PFSK-1 (cell line): Measurements from ENCODE around the gene IGF1R.

Source experiments
- FOXP2 ChIP-seq: optimal IDR thresholded peaks from 2 replicates; pipeline ENCODE3; 2011; ENCODE audit warnings: borderline replicate concordance, control low read depth, inconsistent platforms; ENCODE audit not compliant: insufficient read depth; ENCODE audit errors: extremely low read length, extremely low read depth
- POLR2AphosphoS5 ChIP-seq: IDR thresholded peaks from 2 replicates; pipeline ENCODE4 v1.6.1; 2012; ENCODE audit warnings: low read depth, mild to moderate bottlenecking, control low read depth, low read length, moderate library complexity
- SIN3A ChIP-seq: IDR thresholded peaks from 2 replicates; pipeline ENCODE4 v1.6.1; 2012; ENCODE audit warnings: mild to moderate bottlenecking, low read length, moderate library complexity, borderline replicate concordance; ENCODE audit not compliant: insufficient read depth
- TAF1 ChIP-seq: IDR thresholded peaks from 2 replicates; pipeline ENCODE4 v1.6.1; 2012; ENCODE audit warnings: low read length, control low read depth, borderline replicate concordance; ENCODE audit not compliant: insufficient read depth
- TF ChIP-seq, protein P1 (sequence below), 2 experiments: IDR thresholded peaks; 2 replicates each; pipeline versions ENCODE4 v1.6.1 to v1.8.0; 2011 to 2012; ENCODE audit warnings: low read depth in 2 of 2, low read length in 2 of 2, control low read depth in 1 of 2, inconsistent platforms in 1 of 2, mild to moderate bottlenecking in 1 of 2, moderate library complexity in 1 of 2; ENCODE audit not compliant: insufficient read depth in 1 of 2

DNA sequence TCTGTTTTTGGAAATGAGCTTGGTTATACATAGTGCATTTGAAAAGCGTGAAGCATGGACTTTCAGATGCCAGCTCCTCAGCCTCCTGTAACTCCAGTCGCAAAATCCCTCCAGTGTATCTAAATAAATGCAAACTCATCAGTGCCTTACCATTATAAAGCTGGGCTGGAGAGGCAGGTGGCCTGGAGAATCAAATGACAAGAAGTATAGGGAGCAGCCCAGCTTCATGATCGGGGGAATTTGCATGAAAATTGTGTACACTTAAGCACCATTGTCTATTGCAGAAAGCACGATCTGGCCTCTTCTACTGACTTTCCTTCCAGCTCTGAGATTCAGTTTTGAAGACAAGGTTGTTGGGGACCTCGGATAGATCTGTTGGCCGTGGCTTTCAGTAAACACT is 71.7 kb downstream of the IGF1R start:
- TF ChIP-seq, protein P1, sequence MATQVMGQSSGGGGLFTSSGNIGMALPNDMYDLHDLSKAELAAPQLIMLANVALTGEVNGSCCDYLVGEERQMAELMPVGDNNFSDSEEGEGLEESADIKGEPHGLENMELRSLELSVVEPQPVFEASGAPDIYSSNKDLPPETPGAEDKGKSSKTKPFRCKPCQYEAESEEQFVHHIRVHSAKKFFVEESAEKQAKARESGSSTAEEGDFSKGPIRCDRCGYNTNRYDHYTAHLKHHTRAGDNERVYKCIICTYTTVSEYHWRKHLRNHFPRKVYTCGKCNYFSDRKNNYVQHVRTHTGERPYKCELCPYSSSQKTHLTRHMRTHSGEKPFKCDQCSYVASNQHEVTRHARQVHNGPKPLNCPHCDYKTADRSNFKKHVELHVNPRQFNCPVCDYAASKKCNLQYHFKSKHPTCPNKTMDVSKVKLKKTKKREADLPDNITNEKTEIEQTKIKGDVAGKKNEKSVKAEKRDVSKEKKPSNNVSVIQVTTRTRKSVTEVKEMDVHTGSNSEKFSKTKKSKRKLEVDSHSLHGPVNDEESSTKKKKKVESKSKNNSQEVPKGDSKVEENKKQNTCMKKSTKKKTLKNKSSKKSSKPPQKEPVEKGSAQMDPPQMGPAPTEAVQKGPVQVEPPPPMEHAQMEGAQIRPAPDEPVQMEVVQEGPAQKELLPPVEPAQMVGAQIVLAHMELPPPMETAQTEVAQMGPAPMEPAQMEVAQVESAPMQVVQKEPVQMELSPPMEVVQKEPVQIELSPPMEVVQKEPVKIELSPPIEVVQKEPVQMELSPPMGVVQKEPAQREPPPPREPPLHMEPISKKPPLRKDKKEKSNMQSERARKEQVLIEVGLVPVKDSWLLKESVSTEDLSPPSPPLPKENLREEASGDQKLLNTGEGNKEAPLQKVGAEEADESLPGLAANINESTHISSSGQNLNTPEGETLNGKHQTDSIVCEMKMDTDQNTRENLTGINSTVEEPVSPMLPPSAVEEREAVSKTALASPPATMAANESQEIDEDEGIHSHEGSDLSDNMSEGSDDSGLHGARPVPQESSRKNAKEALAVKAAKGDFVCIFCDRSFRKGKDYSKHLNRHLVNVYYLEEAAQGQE (IDR thresholded peaks at IDR 0.05; ENCODE audit: insufficient read depth in 1 of 2, low read depth in 2 of 2, low read length in 2 of 2) = no peak
- TF ChIP-seq POLR2AphosphoS5 = no peak
- no peak for TF ChIP-seq TAF1
- no peak for TF ChIP-seq SIN3A
- TF ChIP-seq FOXP2 = no peak
